Parathyroid adenoma (tissue), 2 donors: ENCODE measurements around the gene ARFGAP1.

Experiments
- H2AFZ ChIP-seq: fragments of 300-600 bp; sonication (generic); one replicate; pipeline ENCODE4 v1.7.0; 2017; ENCODE audit warnings: antibody characterized with exemption, mild to moderate bottlenecking
- H3K27ac ChIP-seq: fragments of 300-600 bp; sonication (generic); one replicate; pipeline ENCODE4 v1.7.0; 2017
- H3K27me3 ChIP-seq: fragments of 300-600 bp; sonication (generic); one replicate; pipeline ENCODE4 v1.7.0; 2017; ENCODE audit warnings: low read length; ENCODE audit not compliant: control insufficient read depth, insufficient read depth
- H3K36me3 ChIP-seq: fragments of 300-600 bp; sonication (generic); one replicate; pipeline ENCODE4 v1.7.0; 2017; ENCODE audit warnings: low read length; ENCODE audit not compliant: control insufficient read depth, insufficient read depth
- H3K4me1 ChIP-seq: fragments of 300-600 bp; sonication (generic); one replicate; pipeline ENCODE4 v1.7.0; 2017; ENCODE audit warnings: control low read depth
- H3K4me2 ChIP-seq: fragments of 300-600 bp; sonication (generic); one replicate; pipeline ENCODE4 v1.7.0; 2017; ENCODE audit warnings: low read length
- H3K4me3 ChIP-seq: fragments of 300-600 bp; sonication (generic); one replicate; pipeline ENCODE4 v1.7.0; 2017; ENCODE audit warnings: low read depth, low read length
- H3K79me2 ChIP-seq: fragments of 300-600 bp; sonication (generic); one replicate; pipeline ENCODE4 v1.7.0; 2017; ENCODE audit warnings: control low read depth
- H3K9ac ChIP-seq: fragments of 300-600 bp; sonication (generic); one replicate; pipeline ENCODE4 v1.7.0; 2017; ENCODE audit warnings: mild to moderate bottlenecking
- H3K9me3 ChIP-seq: fragments of 300-600 bp; sonication (generic); one replicate; pipeline ENCODE4 v1.7.0; 2017; ENCODE audit warnings: low read length; ENCODE audit not compliant: control insufficient read depth
- TF ChIP-seq, protein P1 (sequence below): fragments of 300-600 bp; sonication (generic); IDR thresholded peaks from one replicate; pipeline ENCODE4 v1.7.0; 2017; ENCODE audit warnings: antibody characterized with exemption, mild to moderate bottlenecking
- donor health status: primary hyperparathyroidism.

ARFGAP1 gene

DNA sequence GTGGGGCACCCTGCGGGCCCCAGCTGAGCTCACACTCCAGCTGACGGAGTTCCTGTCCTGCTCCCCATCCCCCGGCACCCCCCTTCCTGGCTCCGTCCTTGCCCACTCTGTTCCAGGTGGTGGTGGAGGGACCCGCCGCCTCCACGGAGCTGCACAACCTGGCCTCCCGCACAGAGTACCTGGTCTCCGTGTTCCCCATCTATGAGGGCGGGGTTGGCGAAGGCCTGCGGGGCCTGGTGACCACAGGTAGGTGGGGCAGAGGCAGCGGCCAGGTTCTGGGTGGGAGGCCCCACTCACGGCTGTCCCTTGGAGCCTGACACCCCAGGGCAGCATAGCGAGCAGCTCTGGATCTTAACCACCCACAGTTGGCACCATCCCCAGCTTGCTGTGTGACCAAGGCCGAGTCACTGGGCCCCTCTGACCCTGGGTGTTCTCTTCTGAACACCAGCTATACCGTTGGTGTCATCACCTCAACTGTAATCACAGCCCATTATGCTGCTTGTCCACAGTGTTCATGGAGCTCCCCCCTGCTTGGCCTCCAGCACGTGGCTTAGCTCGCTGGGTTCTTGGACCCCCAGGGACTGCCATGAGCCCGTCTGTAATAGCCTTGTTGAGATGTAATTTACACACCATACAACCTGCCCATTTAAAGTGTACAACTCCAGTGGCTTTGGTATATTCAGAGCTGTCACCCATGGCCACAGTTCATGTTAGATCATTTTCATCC, 37.8 kb downstream of the ARFGAP1 start:
- TF ChIP-seq, protein P1, sequence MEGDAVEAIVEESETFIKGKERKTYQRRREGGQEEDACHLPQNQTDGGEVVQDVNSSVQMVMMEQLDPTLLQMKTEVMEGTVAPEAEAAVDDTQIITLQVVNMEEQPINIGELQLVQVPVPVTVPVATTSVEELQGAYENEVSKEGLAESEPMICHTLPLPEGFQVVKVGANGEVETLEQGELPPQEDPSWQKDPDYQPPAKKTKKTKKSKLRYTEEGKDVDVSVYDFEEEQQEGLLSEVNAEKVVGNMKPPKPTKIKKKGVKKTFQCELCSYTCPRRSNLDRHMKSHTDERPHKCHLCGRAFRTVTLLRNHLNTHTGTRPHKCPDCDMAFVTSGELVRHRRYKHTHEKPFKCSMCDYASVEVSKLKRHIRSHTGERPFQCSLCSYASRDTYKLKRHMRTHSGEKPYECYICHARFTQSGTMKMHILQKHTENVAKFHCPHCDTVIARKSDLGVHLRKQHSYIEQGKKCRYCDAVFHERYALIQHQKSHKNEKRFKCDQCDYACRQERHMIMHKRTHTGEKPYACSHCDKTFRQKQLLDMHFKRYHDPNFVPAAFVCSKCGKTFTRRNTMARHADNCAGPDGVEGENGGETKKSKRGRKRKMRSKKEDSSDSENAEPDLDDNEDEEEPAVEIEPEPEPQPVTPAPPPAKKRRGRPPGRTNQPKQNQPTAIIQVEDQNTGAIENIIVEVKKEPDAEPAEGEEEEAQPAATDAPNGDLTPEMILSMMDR, result no peak
- H3K27me3 ChIP-seq, result no peaks in the 10 kb centered on the region

GRCh38 chr20:63311186-63311832, 38.7 kb downstream of the ARFGAP1 start:
- Histone ChIP-seq H2AFZ (no peak overlapping the region), H3K9me3 (no peaks in the 10 kb centered on the region), H3K36me3 (no peaks in the 10 kb centered on the region), H3K4me2 (no peak overlapping the region), H3K79me2 (no peaks in the 10 kb centered on the region), H3K27me3 (no peaks in the 10 kb centered on the region), H3K4me3 (no peak overlapping the region), H3K27ac (no peak overlapping the region), H3K4me1 (peaks cover 27% of the 10 kb centered on the region), H3K9ac (no peak overlapping the region)
- TF ChIP-seq, protein P1, result no peak

More for the DNA sequence above, 37.8 kb downstream of the ARFGAP1 start:
- Histone ChIP-seq H3K4me2 (no peak overlapping the region), H3K4me3 (no peak overlapping the region), H3K79me2 (no peaks in the 10 kb centered on the region), H3K36me3 (no peaks in the 10 kb centered on the region), H3K4me1 (peaks cover 23% of the 10 kb centered on the region), H3K27ac (no peak overlapping the region), H3K9me3 (no peaks in the 10 kb centered on the region), H2AFZ (no peak overlapping the region), H3K9ac (no peak overlapping the region)

DNA sequence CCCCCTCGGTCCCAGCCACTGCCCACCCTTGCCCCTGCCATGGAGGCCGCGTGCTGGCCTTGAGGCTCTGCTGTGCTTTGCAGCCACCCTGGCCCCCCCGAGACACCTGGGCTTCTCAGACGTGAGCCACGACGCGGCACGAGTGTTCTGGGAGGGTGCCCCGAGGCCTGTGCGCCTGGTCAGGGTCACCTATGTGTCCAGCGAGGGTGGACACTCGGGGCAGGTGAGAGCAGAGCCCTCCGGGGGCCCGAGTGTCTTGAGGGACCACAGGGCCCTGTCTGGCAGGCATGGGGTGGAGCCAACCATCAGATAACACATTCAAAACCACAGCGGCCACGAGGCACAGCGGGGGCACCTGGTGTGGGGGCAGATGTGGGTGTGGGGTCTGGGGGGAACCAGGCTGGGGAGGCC, 39.2 kb downstream of the ARFGAP1 start:
- Histone ChIP-seq H3K79me2 (no peaks in the 10 kb centered on the region), H3K4me2 (no peak overlapping the region), H3K27me3 (no peaks in the 10 kb centered on the region), H3K36me3 (no peaks in the 10 kb centered on the region), H3K9ac (no peak overlapping the region), H2AFZ (no peak overlapping the region), H3K27ac (no peak overlapping the region), H3K9me3 (no peaks in the 10 kb centered on the region), H3K4me1 (peaks cover 27% of the 10 kb centered on the region), H3K4me3 (no peak overlapping the region)
- TF ChIP-seq, protein P1, result no peak

DNA sequence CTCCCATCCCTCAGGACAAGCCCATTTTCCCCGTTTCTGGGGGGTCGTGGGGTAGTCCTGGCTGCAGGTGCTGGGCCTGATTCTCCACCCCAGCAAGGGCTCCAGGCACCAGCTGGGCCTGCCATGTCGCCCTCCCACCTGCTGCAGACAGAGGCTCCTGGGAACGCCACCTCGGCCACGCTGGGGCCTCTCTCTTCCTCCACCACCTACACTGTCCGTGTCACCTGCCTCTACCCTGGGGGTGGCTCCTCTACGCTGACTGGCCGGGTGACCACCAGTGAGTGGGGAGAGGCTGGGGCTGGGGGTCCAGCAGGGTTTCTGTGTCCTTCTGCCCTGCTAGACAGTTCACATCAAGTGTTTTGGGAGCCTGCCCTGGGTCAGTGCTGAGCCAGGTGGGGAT, 39.7 kb downstream of the ARFGAP1 start:
- Histone ChIP-seq H3K4me3 (no peak overlapping the region), H3K4me1 (peaks cover 27% of the 10 kb centered on the region), H3K27ac (no peak overlapping the region), H3K27me3 (no peaks in the 10 kb centered on the region), H3K4me2 (no peak overlapping the region), H3K79me2 (no peaks in the 10 kb centered on the region), H3K9me3 (no peaks in the 10 kb centered on the region), H2AFZ (no peak overlapping the region), H3K9ac (no peak overlapping the region), H3K36me3 (no peaks in the 10 kb centered on the region)
- TF ChIP-seq, protein P1, result no peak
